ENCODE results near the gene RCL1. TPM values are rescaled to one million over a fixed set of nuclear protein-coding genes. Genes with fewer than 3 reads are reported as not detected.

The RCL1 gene
- total and polyA plus RNA-seq, 2 donors (not counting 1 experiment from before 2014, with no cell fraction given), result 10.5 to 21.7 TPM

GRCh38 chr9:4865681-4866080 is 72.9 kb downstream of the RCL1 start:
- intact Hi-C loops (cut with micrococcal nuclease), result no loop called here
- ChIA-PET POLR2A (no interaction called here), CTCF (no interaction called here)
- H3K36me3 ChIP-seq (replicated peaks in 1 of 2; ENCODE audit: control extremely low read depth in 1 of 2, control insufficient read depth in 1 of 2, extremely low read depth in 1 of 2, insufficient read depth in 2 of 2, low read length in 1 of 2), result peaks cover 1 to 8% of the 10 kb centered on the region in 2 experiments
- H3K4me2 ChIP-seq (replicated peaks; ENCODE audit: low read depth, low read length, poor library complexity, severe bottlenecking), result no peak overlapping the region
- H3K4me3 ChIP-seq (ENCODE audit: control extremely low read depth in 1 of 5, extremely low read depth in 1 of 5, insufficient read depth in 1 of 5, low read depth in 2 of 5, low read length in 4 of 5), result no peak overlapping the region
- H3K27me3 Mint-ChIP-seq, result no peaks in the 10 kb centered on the region
- 89% methylated on average over 3 of the region's 7 CpGs for WGBS (ENCODE audit: insufficient coverage)
- ATAC-seq (ENCODE audit: low read depth), result no peak
- H3K4me3 Mint-ChIP-seq, result no peak overlapping the region
- no peak overlapping the region for H3K27ac ChIP-seq (ENCODE audit: low read length in 2 of 2)
- H3K9ac ChIP-seq (ENCODE audit: low read length), result no peak overlapping the region
- no peaks in the 10 kb centered on the region for H3K9me3 ChIP-seq (ENCODE audit: control extremely low read depth in 1 of 3, control insufficient read depth in 2 of 3, insufficient read depth in 1 of 3, low read length in 2 of 3)
- no peaks in the 10 kb centered on the region for H3K27me3 ChIP-seq (replicated peaks in 1 of 4; ENCODE audit: control extremely low read depth in 1 of 4, control insufficient read depth in 3 of 4, insufficient read depth in 4 of 4, low read length in 3 of 4)
- H2AFZ ChIP-seq (ENCODE audit: insufficient read depth, low read depth, low read length, poor library complexity, severe bottlenecking), result no peak overlapping the region
- no peak for DNase-seq
- no peaks in the 10 kb centered on the region for H3K4me1 ChIP-seq (ENCODE audit: control insufficient read depth in 2 of 2, insufficient read depth in 2 of 2, low read length in 2 of 2)
- H3K79me2 ChIP-seq (ENCODE audit: control insufficient read depth, insufficient read depth, low read length), result no peaks in the 10 kb centered on the region
- TF ChIP-seq EZH2 (IDR thresholded peaks at IDR 0.05; ENCODE audit: borderline replicate concordance, insufficient read depth, low read depth, low read length, poor library complexity, severe bottlenecking) (no peak), CTCF (IDR thresholded peaks at IDR 0.05) (no peak)
- H4K20me1 ChIP-seq (ENCODE audit: control insufficient read depth, insufficient read depth, low read length, poor library complexity, severe bottlenecking), result no peaks in the 10 kb centered on the region
- H3K9me3 Mint-ChIP-seq (ENCODE audit: insufficient read depth), result no peaks in the 10 kb centered on the region
- no peak overlapping the region for H3K27ac Mint-ChIP-seq
- no peaks in the 10 kb centered on the region for H3K4me1 Mint-ChIP-seq

- ATAC-seq (ENCODE audit: low read depth) (no peak), DNase-seq (no peak)
- Histone ChIP-seq H3K4me1 (ENCODE audit: control insufficient read depth in 2 of 2, insufficient read depth in 2 of 2, low read length in 2 of 2) (no peaks in the 10 kb centered on the region), H3K4me2 (replicated peaks; ENCODE audit: low read depth, low read length, poor library complexity, severe bottlenecking) (no peak overlapping the region), H3K79me2 (ENCODE audit: control insufficient read depth, insufficient read depth, low read length) (no peaks in the 10 kb centered on the region), H2AFZ (ENCODE audit: insufficient read depth, low read depth, low read length, poor library complexity, severe bottlenecking) (no peak overlapping the region), H3K27ac (ENCODE audit: low read length in 2 of 2) (no peak overlapping the region), H3K9ac (ENCODE audit: low read length) (no peak overlapping the region), H3K36me3 (replicated peaks in 1 of 2; ENCODE audit: control extremely low read depth in 1 of 2, control insufficient read depth in 1 of 2, extremely low read depth in 1 of 2, insufficient read depth in 2 of 2, low read length in 1 of 2) (peaks cover under 1 to 1% of the 10 kb centered on the region in 2 experiments), H4K20me1 (ENCODE audit: control insufficient read depth, insufficient read depth, low read length, poor library complexity, severe bottlenecking) (no peaks in the 10 kb centered on the region), H3K27me3 (replicated peaks in 1 of 4; ENCODE audit: control extremely low read depth in 1 of 4, control insufficient read depth in 3 of 4, insufficient read depth in 4 of 4, low read length in 3 of 4) (no peaks in the 10 kb centered on the region), H3K9me3 (ENCODE audit: control extremely low read depth in 1 of 3, control insufficient read depth in 2 of 3, insufficient read depth in 1 of 3, low read length in 2 of 3) (no peaks in the 10 kb centered on the region), H3K4me3 (ENCODE audit: control extremely low read depth in 1 of 5, extremely low read depth in 1 of 5, insufficient read depth in 1 of 5, low read depth in 2 of 5, low read length in 4 of 5) (no peak overlapping the region)
- POLR2A ChIA-PET, result no interaction called here
- H3K9me3 Mint-ChIP-seq (ENCODE audit: insufficient read depth), result no peaks in the 10 kb centered on the region
- no peak overlapping the region for H3K4me3 Mint-ChIP-seq
- H3K27me3 Mint-ChIP-seq, result no peaks in the 10 kb centered on the region
- CTCF ChIA-PET, result interaction anchor here (1.2 kb wide), 1 partner anchor 58 kb away, joined by 3 read pairs; no protein-coding TSS in a partner anchor
- H3K4me1 Mint-ChIP-seq, result no peaks in the 10 kb centered on the region
- H3K27ac Mint-ChIP-seq, result no peak overlapping the region
- TF ChIP-seq CTCF (IDR thresholded peaks at IDR 0.05) (no peak), EZH2 (IDR thresholded peaks at IDR 0.05; ENCODE audit: borderline replicate concordance, insufficient read depth, low read depth, low read length, poor library complexity, severe bottlenecking) (no peak)
- 98% methylated on average over 5 of the region's 6 CpGs for WGBS (ENCODE audit: insufficient coverage)
- intact Hi-C loops (cut with micrococcal nuclease), result no loop called here
Measured at GRCh38 chr9:4866239-4866969, 73.7 kb downstream of the RCL1 start.

Measured in B cell (primary cell).